ENCODE measurements around the gene ZNF410. TPM values are rescaled to one million over a fixed set of nuclear protein-coding genes. Genes with fewer than 3 reads are reported as not detected.

ZNF410 gene, protein sequence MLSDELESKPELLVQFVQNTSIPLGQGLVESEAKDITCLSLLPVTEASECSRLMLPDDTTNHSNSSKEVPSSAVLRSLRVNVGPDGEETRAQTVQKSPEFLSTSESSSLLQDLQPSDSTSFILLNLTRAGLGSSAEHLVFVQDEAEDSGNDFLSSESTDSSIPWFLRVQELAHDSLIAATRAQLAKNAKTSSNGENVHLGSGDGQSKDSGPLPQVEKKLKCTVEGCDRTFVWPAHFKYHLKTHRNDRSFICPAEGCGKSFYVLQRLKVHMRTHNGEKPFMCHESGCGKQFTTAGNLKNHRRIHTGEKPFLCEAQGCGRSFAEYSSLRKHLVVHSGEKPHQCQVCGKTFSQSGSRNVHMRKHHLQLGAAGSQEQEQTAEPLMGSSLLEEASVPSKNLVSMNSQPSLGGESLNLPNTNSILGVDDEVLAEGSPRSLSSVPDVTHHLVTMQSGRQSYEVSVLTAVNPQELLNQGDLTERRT
- 29.7 and 38.6 TPM in 2 replicates for total RNA-seq

GRCh38 chr14:73886449-73887317 lies at the start of gene ZNF410:
TSS of gene ZNF410 (plus strand) at chr14:73886859. CDS start at chr14:73892176, 5,317 bp downstream.

DNA sequence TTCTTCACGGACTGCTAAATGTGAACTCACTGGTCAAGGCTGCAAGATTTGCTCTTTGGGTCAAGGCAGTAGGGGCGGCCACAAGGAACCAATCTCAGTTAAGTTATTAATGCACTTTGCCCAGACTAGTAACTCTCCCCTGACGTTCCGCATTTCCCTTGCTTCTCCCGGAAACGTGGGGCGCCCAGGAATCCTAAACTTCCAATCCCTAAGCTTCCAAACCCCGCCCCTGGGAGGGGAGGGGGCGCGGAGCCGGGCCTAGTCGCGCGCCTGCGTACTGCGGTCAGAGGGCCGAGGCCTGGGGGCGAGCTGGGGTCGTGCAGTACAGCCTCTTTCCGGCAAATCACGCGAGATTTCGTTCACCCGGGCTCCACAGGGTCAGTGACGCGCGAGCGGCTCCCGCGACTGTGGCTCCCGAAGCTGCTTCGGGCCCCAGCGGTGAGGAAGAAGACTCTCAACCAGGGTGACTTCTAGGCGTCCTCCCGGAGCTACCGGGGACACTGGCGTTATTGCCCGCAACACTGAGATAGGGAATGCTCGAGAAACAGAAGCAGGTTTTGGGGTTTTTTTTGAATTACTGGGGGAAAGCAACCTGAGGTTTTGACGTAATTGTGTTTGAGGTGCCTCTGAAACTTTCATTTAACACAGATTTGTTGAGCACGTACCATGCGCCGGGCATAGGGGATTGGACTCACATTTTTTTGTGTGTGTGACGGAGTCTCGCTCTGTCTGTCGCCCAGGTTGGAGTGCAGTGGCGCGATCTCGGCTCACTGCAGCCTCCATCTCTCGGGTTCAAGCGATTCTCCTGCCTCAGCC lies 34.9 kb upstream of the ZNF410 start, which contains the start of gene PTGR2:
Gene PTGR2, plus strand, starts transcription at position 265 of the 816 bp plus-strand sequence. CDS start 7,032 bp downstream, outside the sequence.

GRCh38 chr14:73949752-73950734 lies 63.4 kb downstream of the ZNF410 start, which contains the start of the genes COQ6 and FAM161B:
TSS of gene COQ6 (plus strand) at chr14:73950302. CDS start at chr14:73950333, 31 bp downstream.
TSS of gene FAM161B (minus strand) at chr14:73950094. CDS start at chr14:73950026, 68 bp downstream.

Other genes with a start within 250 kb of the ZNF410 start
- gene DNAL1, start 241.9 kb upstream of the ZNF410 start, total RNA-seq, result 3.9 and 4.6 TPM in 2 replicates
- gene PNMA1, start 172.5 kb upstream of the ZNF410 start, total RNA-seq, result 27.1 and 38.4 TPM in 2 replicates
- gene PTGR2, start 35.0 kb upstream of the ZNF410 start, total RNA-seq, result 3.9 and 4.7 TPM in 2 replicates
- 0.81 and 2.7 TPM in 2 replicates for gene FAM161B, start 63.2 kb downstream of the ZNF410 start, total RNA-seq
- 24.2 and 29.8 TPM in 2 replicates for gene COQ6, start 63.4 kb downstream of the ZNF410 start, total RNA-seq
- 6.5 and 8.0 TPM in 2 replicates for gene ENTPD5, start 132.4 kb downstream of the ZNF410 start, total RNA-seq
- 2.3 TPM in 2 replicates for gene BBOF1, start 132.5 kb downstream of the ZNF410 start, total RNA-seq
- 4.1 and 10.5 TPM in 2 replicates for gene ALDH6A1, start 197.6 kb downstream of the ZNF410 start, total RNA-seq
- gene LIN52, start 198.1 kb downstream of the ZNF410 start, total RNA-seq, result 3.5 and 6.2 TPM in 2 replicates

Measured in mesangial cell (primary cell).